ENCODE data around the gene TBC1D9. TPM values are rescaled to one million over a fixed set of nuclear protein-coding genes. Genes with fewer than 3 reads are reported as not detected.

Gene TBC1D9
- total and polyA plus RNA-seq, 2 of the 13 experiments (the other 11 are each of a cell fraction or from before 2014, with no cell fraction given) = 11.9 to 12.2 TPM

GRCh38 chr4:140790765-140791164 lies 34.6 kb upstream of the TBC1D9 start (continued):
- TF ChIP-seq PAXIP1 (CRISPR knock-in tag; conservative IDR thresholded peaks at IDR 0.05) (no peak), ZHX2 (IDR thresholded peaks at IDR 0.05; ENCODE audit: low read depth) (no peak), ZHX2 (CRISPR knock-in tag; IDR thresholded peaks at IDR 0.05; ENCODE audit: borderline replicate concordance) (no peak)

Data from HepG2 (cell line).